NT2/D1 (cell line): ENCODE results near the gene BCOR.

Source experiments
- DNase-seq: peaks from one replicate; pipeline ENCODE4 v3.0.0-alpha.2; 2011; ENCODE audit warnings: low read depth, low spot score
- H3K27me3 ChIP-seq: 2 replicates; pipeline ENCODE4 v1.6.0; 2011; ENCODE audit warnings: mild to moderate bottlenecking; ENCODE audit not compliant: insufficient read length, insufficient read depth
- H3K36me3 ChIP-seq: 2 replicates; pipeline ENCODE4 v1.6.1; 2011; ENCODE audit warnings: mild to moderate bottlenecking, low read length, mixed read lengths; ENCODE audit not compliant: insufficient read depth, insufficient read length
- H3K4me1 ChIP-seq: 2 replicates; pipeline ENCODE4 v1.5.1; 2011; ENCODE audit not compliant: insufficient read depth, insufficient read length
- H3K4me3 ChIP-seq: 2 replicates; pipeline ENCODE4 v1.5.1; 2011; ENCODE audit warnings: low read depth; ENCODE audit not compliant: insufficient read length
- H3K9ac ChIP-seq: 2 replicates; pipeline ENCODE4 v1.6.0; 2011; ENCODE audit warnings: low read depth; ENCODE audit not compliant: insufficient read length
- H3K9me3 ChIP-seq: 2 replicates; pipeline ENCODE4 v1.5.1; 2011; ENCODE audit warnings: mild to moderate bottlenecking, low read length; ENCODE audit not compliant: insufficient read depth
- SUZ12 ChIP-seq: IDR thresholded peaks from 2 replicates; pipeline ENCODE4 v1.6.1; 2011; ENCODE audit not compliant: insufficient read length, insufficient read depth; ENCODE audit errors: extremely low read depth
- YY1 ChIP-seq: IDR thresholded peaks from 2 replicates; pipeline ENCODE4 v1.6.1; 2011; ENCODE audit not compliant: insufficient read length, insufficient read depth
- ZNF274 ChIP-seq: IDR thresholded peaks from 2 replicates; pipeline ENCODE4 v1.6.1; 2011; ENCODE audit warnings: mild to moderate bottlenecking, low read depth, low read length

BCOR gene

GRCh38 chrX:40040686-40041461, 56.9 kb downstream of the BCOR start:
- 0 out of 2 replicates have a peak, but pooled peaks cover 6% of the 10 kb centered on the region for H3K9me3 ChIP-seq
- H3K4me3 ChIP-seq, result no peak overlapping the region
- no peak overlapping the region for H3K9ac ChIP-seq
- no peaks in the 10 kb centered on the region for H3K27me3 ChIP-seq
- no peak for DNase-seq
- H3K4me1 ChIP-seq, result no peaks in the 10 kb centered on the region
- no peaks in the 10 kb centered on the region for H3K36me3 ChIP-seq
- TF ChIP-seq SUZ12, result no peak
- no peak for TF ChIP-seq ZNF274
- no peak for TF ChIP-seq YY1

- Histone ChIP-seq H3K27me3 (no peaks in the 10 kb centered on the region), H3K9me3 (0 out of 2 replicates have a peak, but pooled peaks cover 6% of the 10 kb centered on the region), H3K4me3 (no peak overlapping the region), H3K4me1 (no peaks in the 10 kb centered on the region), H3K9ac (no peak overlapping the region), H3K36me3 (no peaks in the 10 kb centered on the region)
- no peak for DNase-seq
- TF ChIP-seq YY1 (no peak), SUZ12 (no peak), ZNF274 (no peak)
Observed at GRCh38 chrX:40039887-40040286, 57.9 kb downstream of the BCOR start.

GRCh38 chrX:40037367-40037766, 60.4 kb downstream of the BCOR start:
- no peak for TF ChIP-seq SUZ12
- no peak for TF ChIP-seq ZNF274
- no peak for TF ChIP-seq YY1
- no peaks in the 10 kb centered on the region for H3K36me3 ChIP-seq
- no peak overlapping the region for H3K4me3 ChIP-seq
- H3K9me3 ChIP-seq, result no peaks in the 10 kb centered on the region
- no peaks in the 10 kb centered on the region for H3K4me1 ChIP-seq
- H3K27me3 ChIP-seq, result no peaks in the 10 kb centered on the region
- no peak overlapping the region for H3K9ac ChIP-seq
- no peak for DNase-seq

- H3K4me1 ChIP-seq, result peaks cover 4% of the 10 kb centered on the region
- no peak overlapping the region for H3K4me3 ChIP-seq
Observed at GRCh38 chrX:40035726-40036125, 62.0 kb downstream of the BCOR start.

GRCh38 chrX:40031911-40032310, 65.8 kb downstream of the BCOR start:
- no peak overlapping the region for H3K4me3 ChIP-seq
- H3K4me1 ChIP-seq, result peaks cover 4% of the 10 kb centered on the region
- no peaks in the 10 kb centered on the region for H3K36me3 ChIP-seq
- no peaks in the 10 kb centered on the region for H3K9me3 ChIP-seq
- H3K9ac ChIP-seq, result peak overlapping the region; percentile 8
- TF ChIP-seq ZNF274 (no peak), YY1 (no peak), SUZ12 (no peak)
- no peaks in the 10 kb centered on the region for H3K27me3 ChIP-seq
- DNase-seq, result no peak

More at GRCh38 chrX:40035726-40036125, 62.0 kb downstream of the BCOR start:
- no peak for DNase-seq
- TF ChIP-seq SUZ12 (no peak), YY1 (no peak), ZNF274 (no peak)
- Histone ChIP-seq H3K36me3 (no peaks in the 10 kb centered on the region), H3K27me3 (no peaks in the 10 kb centered on the region), H3K9me3 (no peaks in the 10 kb centered on the region), H3K9ac (no peak overlapping the region)

- Histone ChIP-seq H3K9ac (no peak overlapping the region), H3K36me3 (no peaks in the 10 kb centered on the region), H3K4me1 (peaks cover 4% of the 10 kb centered on the region), H3K27me3 (no peaks in the 10 kb centered on the region), H3K4me3 (no peak overlapping the region), H3K9me3 (no peaks in the 10 kb centered on the region)
- no peak for DNase-seq
- no peak for TF ChIP-seq SUZ12
- TF ChIP-seq YY1, result no peak
- no peak for TF ChIP-seq ZNF274
Observed at GRCh38 chrX:40030205-40030604, 67.6 kb downstream of the BCOR start.

- no peak overlapping the region for H3K4me3 ChIP-seq
- TF ChIP-seq ZNF274 (no peak), YY1 (no peak), SUZ12 (no peak)
Observed at GRCh38 chrX:40022421-40022820, 75.3 kb downstream of the BCOR start.

GRCh38 chrX:40021647-40022046, 76.1 kb downstream of the BCOR start:
- no peak for DNase-seq

More at GRCh38 chrX:40022421-40022820, 75.3 kb downstream of the BCOR start:
- no peaks in the 10 kb centered on the region for H3K36me3 ChIP-seq
- DNase-seq, result no peak
- no peak overlapping the region for H3K9ac ChIP-seq
- H3K4me1 ChIP-seq, result no peaks in the 10 kb centered on the region
- H3K27me3 ChIP-seq, result no peaks in the 10 kb centered on the region
- H3K9me3 ChIP-seq, result peaks cover 7% of the 10 kb centered on the region; the same call in 1 of the 2 replicates

More at GRCh38 chrX:40021647-40022046, 76.1 kb downstream of the BCOR start:
- Histone ChIP-seq H3K9ac (no peak overlapping the region), H3K4me3 (no peak overlapping the region), H3K9me3 (peaks cover 7% of the 10 kb centered on the region; the same call in 1 of the 2 replicates), H3K4me1 (no peaks in the 10 kb centered on the region), H3K36me3 (no peaks in the 10 kb centered on the region), H3K27me3 (no peaks in the 10 kb centered on the region)
- TF ChIP-seq ZNF274, result no peak
- TF ChIP-seq SUZ12, result no peak
- TF ChIP-seq YY1, result no peak
